ENCODE results near the gene UCK1. TPM values are rescaled to one million over a fixed set of nuclear protein-coding genes. Genes with fewer than 3 reads are reported as not detected.
A peak's percentile ranks its signal among the peaks of the same experiment; 100 is the strongest.

Gene UCK1
- total RNA-seq, result 10 to 100 TPM; 13.4 to 34.1 TPM
- polyA plus RNA-seq, result 10 to 100 TPM; 19.6 to 28.3 TPM

DNA sequence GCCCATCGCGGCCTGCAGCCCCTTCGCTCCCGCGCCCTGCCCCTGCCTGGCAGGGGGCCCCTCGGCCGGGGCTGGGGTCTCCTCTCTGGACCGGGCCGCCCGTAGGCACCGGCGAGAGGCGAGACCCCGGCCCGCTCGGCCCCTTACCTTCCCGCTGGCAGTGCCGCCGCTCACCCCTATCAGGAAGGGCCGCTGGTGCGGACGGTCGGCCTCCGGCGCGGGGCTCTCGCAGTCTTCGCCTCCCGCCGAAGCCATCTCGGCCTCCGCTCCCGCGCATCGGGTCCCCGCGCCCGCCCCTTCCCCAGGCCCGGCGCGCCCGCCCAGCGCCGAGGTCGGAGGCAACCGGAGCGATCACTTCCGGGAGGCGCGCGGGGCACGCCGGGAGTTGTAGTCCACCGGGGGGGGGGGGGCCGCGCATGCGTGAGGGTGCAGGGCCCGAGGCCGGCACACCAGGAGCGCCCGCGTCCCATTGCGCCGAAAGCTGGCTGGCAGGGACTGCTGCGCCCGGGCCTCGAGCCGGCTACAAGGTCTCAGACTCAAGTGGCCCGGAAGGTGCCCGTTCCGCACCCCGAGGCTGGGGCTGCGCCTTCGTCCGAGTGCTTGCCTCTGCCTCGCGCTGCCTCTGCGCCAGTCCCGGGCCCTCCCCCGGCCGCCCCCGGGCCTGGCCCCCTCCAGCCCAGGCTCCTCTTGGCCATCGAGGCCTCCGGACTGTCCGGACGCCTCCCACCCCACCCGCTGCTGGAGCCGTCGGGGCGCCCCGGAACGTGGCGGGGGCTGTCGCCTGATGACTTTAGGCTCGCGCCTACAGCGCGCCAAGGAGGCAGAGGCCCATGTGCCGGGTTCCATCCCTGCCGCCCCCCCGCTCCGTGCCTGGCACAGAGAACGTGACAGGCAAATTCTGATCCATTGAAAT, at the start of gene UCK1:
TSS of gene UCK1 (minus strand) at position 344 of the 913 bp plus-strand sequence. CDS start at position 255, 89 bp downstream.
- 8% methylated on average over 103 of the region's 103 CpGs for WGBS
- Histone ChIP-seq H3K27ac (ENCODE audit: low read depth in 1 of 2, low read length in 2 of 2) (peak within 1 kb of the TSS; percentile 68 to 80), H3K36me3 (ENCODE audit: control insufficient read depth in 4 of 4, insufficient read depth in 3 of 4, low read depth in 1 of 4, low read length in 3 of 4) (peaks cover 9 to 24% (median 13%) of the 10 kb centered on the region in 4 donors), H3K9ac (ENCODE audit: low read depth in 1 of 2, low read length in 2 of 2) (peak within 1 kb of the TSS; percentile 18 to 90), H3K9me3 (ENCODE audit: control insufficient read depth in 4 of 4, low read length in 3 of 4) (no peaks in the 10 kb centered on the region), H3K27me3 (ENCODE audit: control insufficient read depth in 4 of 4, insufficient read depth in 4 of 4, low read length in 3 of 4) (no peaks in the 10 kb centered on the region), H3K4me1 (ENCODE audit: control insufficient read depth in 4 of 4, insufficient read depth in 4 of 4, low read length in 3 of 4) (peaks cover 6 to 34% (median 26%) of the 10 kb centered on the region in 4 donors), H3K4me3 (ENCODE audit: low read depth in 1 of 3, low read length in 3 of 3) (peak within 1 kb of the TSS; percentile 59 to 96 (median 94))
- peak; percentile 90 for DNase-seq (ENCODE audit: low spot score)
- TF ChIP-seq, protein P1, sequence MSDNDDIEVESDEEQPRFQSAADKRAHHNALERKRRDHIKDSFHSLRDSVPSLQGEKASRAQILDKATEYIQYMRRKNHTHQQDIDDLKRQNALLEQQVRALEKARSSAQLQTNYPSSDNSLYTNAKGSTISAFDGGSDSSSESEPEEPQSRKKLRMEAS (IDR thresholded peaks at IDR 0.05), result no peak
- TF ChIP-seq HNF4G (IDR thresholded peaks at IDR 0.05), result no peak
- peak in 1 of 2 donors; percentile 80 for TF ChIP-seq GABPA (IDR thresholded peaks at IDR 0.05 in 1 of 2, conservative IDR thresholded peaks at IDR 0.05 in 1 of 2)
- TF ChIP-seq, protein P2, sequence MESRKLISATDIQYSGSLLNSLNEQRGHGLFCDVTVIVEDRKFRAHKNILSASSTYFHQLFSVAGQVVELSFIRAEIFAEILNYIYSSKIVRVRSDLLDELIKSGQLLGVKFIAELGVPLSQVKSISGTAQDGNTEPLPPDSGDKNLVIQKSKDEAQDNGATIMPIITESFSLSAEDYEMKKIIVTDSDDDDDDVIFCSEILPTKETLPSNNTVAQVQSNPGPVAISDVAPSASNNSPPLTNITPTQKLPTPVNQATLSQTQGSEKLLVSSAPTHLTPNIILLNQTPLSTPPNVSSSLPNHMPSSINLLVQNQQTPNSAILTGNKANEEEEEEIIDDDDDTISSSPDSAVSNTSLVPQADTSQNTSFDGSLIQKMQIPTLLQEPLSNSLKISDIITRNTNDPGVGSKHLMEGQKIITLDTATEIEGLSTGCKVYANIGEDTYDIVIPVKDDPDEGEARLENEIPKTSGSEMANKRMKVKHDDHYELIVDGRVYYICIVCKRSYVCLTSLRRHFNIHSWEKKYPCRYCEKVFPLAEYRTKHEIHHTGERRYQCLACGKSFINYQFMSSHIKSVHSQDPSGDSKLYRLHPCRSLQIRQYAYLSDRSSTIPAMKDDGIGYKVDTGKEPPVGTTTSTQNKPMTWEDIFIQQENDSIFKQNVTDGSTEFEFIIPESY (IDR thresholded peaks at IDR 0.05), result no peak
- TF ChIP-seq, protein P3, sequence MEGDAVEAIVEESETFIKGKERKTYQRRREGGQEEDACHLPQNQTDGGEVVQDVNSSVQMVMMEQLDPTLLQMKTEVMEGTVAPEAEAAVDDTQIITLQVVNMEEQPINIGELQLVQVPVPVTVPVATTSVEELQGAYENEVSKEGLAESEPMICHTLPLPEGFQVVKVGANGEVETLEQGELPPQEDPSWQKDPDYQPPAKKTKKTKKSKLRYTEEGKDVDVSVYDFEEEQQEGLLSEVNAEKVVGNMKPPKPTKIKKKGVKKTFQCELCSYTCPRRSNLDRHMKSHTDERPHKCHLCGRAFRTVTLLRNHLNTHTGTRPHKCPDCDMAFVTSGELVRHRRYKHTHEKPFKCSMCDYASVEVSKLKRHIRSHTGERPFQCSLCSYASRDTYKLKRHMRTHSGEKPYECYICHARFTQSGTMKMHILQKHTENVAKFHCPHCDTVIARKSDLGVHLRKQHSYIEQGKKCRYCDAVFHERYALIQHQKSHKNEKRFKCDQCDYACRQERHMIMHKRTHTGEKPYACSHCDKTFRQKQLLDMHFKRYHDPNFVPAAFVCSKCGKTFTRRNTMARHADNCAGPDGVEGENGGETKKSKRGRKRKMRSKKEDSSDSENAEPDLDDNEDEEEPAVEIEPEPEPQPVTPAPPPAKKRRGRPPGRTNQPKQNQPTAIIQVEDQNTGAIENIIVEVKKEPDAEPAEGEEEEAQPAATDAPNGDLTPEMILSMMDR (IDR thresholded peaks at IDR 0.05; ENCODE audit: low read depth, low read length, missing input control), result no peak

GRCh38 chr9:131580358-131580757, 49.3 kb upstream of the UCK1 start:
- H3K9me3 ChIP-seq (ENCODE audit: control insufficient read depth in 4 of 4, low read length in 3 of 4), result no peaks in the 10 kb centered on the region
- no peak overlapping the region for H3K27ac ChIP-seq (ENCODE audit: low read depth in 1 of 2, low read length in 2 of 2)
- TF ChIP-seq TAF1 (conservative IDR thresholded peaks at IDR 0.05), result no peak
- peak in 1 of 2 donors; percentile 42 for TF ChIP-seq RXRA (IDR thresholded peaks at IDR 0.05)
- H3K9ac ChIP-seq (ENCODE audit: low read depth in 1 of 2, low read length in 2 of 2), result no peak overlapping the region
- peaks cover 0 to 18% (median 15%) of the 10 kb centered on the region in 4 donors for H3K4me1 ChIP-seq (ENCODE audit: control insufficient read depth in 4 of 4, insufficient read depth in 4 of 4, low read length in 3 of 4)
- DNase-seq (ENCODE audit: low spot score), result no peak
- H3K27me3 ChIP-seq (ENCODE audit: control insufficient read depth in 4 of 4, insufficient read depth in 4 of 4, low read length in 3 of 4), result no peaks in the 10 kb centered on the region
- WGBS, result 74% methylated on average over 9 of the region's 9 CpGs
- H3K4me3 ChIP-seq (ENCODE audit: low read depth in 1 of 3, low read length in 3 of 3), result no peak overlapping the region
- H3K36me3 ChIP-seq (ENCODE audit: control insufficient read depth in 4 of 4, insufficient read depth in 3 of 4, low read depth in 1 of 4, low read length in 3 of 4), result peaks cover 4 to 41% (median 14%) of the 10 kb centered on the region in 4 donors

DNA sequence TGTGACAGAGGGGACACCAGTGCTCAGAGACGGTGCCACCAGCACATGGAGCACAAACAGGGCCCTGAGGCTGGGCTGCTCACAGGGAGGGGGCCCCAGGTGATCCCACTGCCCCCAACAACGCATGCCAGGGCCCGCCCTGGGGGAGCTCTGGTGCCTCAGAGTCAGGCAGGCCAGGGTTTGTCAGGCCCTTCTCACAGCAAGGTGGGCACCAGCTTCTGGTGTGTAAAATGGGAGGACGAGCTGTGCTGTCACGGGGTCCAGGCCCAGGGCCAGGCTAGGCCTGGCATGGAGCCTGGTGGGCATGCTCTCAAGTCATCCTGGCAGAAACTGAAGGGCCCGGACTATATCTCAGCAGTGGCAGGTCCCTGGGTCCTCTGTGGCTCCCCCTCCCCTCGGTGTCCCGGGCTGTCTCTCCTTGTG, 48.7 kb upstream of the UCK1 start:
- Histone ChIP-seq H3K27ac (ENCODE audit: low read depth in 1 of 2, low read length in 2 of 2) (no peak overlapping the region), H3K4me1 (ENCODE audit: control insufficient read depth in 4 of 4, insufficient read depth in 4 of 4, low read length in 3 of 4) (peaks cover 0 to 18% (median 15%) of the 10 kb centered on the region in 4 donors), H3K4me3 (ENCODE audit: low read depth in 1 of 3, low read length in 3 of 3) (no peak overlapping the region), H3K9me3 (ENCODE audit: control insufficient read depth in 4 of 4, low read length in 3 of 4) (no peaks in the 10 kb centered on the region), H3K36me3 (ENCODE audit: control insufficient read depth in 4 of 4, insufficient read depth in 3 of 4, low read depth in 1 of 4, low read length in 3 of 4) (peaks cover 4 to 38% (median 13%) of the 10 kb centered on the region in 4 donors), H3K27me3 (ENCODE audit: control insufficient read depth in 4 of 4, insufficient read depth in 4 of 4, low read length in 3 of 4) (no peaks in the 10 kb centered on the region), H3K9ac (ENCODE audit: low read depth in 1 of 2, low read length in 2 of 2) (no peak overlapping the region)
- WGBS, result 69% methylated on average over 8 of the region's 8 CpGs
- TF ChIP-seq HNF4A (conservative IDR thresholded peaks at IDR 0.05) (no peak), RAD21 (IDR thresholded peaks at IDR 0.05) (no peak)
- DNase-seq (ENCODE audit: low spot score), result no peak

All from liver (tissue), 9 donors.